GM21390 (cell line): Measurements from ENCODE around the gene CREB3L4.
"Not testable (repeated sequence)": the region's sequence is repeated elsewhere in the genome, so short reads cannot be mapped to it uniquely, and the experiment has no call there.

Experiments
- ATAC-seq: cut with Tn5 transposase; IDR thresholded peaks from one replicate; pipeline ENCODE4 v1.9.1; 2021; ENCODE audit not compliant: unreplicated experiment

CREB3L4 gene

DNA sequence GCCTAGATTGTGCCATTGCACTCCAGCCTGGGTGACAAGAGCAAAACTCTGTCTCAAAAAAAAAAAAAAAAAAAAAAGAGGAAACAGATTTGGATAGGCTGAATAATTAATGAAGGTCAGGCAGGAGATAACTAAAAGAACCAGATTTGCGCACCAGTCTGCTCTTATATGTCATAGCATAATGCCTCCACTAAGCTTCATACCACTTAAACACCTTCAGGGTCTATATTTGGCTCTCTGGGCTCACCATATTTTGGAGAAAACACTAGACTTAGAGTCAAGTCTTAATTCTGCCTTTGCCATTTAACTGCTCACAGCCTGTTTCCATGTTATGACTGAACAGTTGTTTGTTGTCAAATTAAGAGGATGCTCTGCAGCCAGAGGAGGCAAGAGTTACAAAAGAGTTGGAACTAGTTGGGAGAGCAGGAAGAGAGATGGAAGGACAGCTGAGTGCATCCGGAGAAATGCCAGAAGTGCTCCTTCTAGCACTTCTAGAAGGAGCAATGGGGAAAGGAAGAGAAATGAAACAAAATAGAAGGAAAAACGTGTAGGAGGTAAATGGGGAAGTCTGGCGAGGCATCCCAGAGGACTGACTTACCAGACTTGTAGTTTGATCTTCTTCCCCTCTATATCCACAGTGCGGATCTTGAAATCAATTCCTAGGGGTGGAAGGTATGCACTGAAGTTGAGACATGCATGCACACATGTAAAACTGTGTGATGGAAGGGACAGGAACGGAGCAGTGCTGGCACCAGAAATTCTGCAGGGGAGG, 16.6 kb downstream of the CREB3L4 start:
- no peak for ATAC-seq

DNA sequence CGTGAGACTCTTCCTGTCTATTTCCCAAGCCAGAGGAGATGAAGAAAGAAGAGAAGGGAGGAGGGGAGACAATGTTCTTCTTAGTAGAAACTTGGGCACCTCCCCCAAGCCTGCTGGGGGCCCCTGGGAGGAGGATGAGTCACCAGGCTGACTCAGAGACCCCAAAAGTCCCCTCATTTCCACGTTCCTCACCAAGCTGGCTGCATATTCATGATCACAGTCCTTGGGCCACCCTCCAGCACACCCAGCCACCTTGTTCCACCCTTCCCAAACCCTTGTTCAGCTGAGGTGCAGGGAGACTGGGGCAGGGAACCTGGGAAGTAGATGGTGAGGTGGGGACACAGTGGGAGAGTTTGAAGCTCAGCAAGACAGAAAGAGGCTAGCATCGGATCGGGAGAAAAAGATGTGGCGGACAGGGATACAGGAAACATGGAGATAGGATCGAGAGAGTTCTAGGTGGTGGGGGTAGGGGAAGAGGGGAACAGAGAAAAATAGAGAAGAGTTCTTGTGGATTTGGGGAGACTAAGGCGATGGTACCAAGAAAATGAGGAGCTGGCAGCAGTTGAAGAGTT, 17.7 kb downstream of the CREB3L4 start:
- no peak for ATAC-seq

DNA sequence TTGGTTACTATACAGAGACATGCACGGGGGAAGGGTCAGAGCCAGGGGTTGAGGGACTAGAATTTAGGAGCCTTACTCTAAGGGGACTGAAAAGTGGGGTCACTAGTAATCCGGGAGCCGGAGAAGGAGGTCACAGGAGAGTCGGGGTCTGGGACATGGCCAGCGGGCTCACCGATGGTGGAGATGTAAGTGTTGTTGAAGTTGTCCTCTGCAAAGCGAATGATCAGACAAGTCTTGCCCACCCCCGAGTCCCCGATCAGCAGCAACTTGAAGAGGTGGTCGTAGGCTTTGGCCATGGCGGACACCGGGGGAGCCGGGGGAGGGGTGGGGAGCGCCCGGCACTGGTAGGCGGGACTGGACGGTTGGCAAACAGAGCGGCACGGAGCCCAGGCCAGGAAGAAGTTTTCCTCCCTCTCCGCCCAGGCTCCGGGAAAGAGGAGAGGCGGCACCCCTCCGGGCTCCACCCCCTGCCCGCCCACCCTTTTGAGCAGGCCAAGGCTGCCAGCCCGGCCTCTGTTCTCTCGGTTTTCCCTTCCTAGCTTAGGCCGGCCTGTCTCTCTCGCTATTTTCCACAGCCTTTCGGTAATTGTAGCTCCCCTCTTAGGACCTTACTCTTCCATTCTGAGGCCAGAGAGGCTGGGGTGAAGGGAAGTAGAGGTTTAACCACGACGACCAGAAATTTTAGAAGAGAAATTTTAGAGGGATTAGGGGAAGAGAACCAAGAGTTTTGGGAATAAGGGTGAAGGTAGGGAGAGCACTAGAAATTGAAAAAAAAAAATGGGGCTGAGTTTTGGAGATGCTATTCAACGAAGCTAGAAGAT, 18.4 kb downstream of the CREB3L4 start, which contains the start of gene RAB13:
Gene RAB13 (minus strand): TSS at position 399 of the 821 bp plus-strand sequence. CDS start 103 bp downstream, at position 296.
- no peak for ATAC-seq

DNA sequence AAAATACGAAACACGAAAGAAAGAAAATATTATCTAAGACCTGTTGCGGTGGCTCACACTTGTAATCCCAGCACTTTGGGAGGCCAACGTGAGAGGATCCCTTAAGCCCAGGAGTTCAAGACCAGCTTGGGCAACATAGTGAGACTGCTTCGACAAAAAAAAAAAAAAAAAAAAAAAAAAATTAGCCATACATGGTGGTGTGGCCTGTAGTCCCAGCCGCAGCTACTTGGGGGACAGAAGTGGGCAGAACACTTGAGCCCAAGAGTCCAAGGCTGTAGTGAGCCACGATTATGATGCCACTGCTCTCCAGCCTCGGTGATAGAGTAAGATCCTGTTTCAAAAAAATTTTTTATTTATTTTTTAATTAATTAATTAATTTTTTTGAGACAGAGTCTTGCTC, 19.9 kb downstream of the CREB3L4 start:
- no peak for ATAC-seq

DNA sequence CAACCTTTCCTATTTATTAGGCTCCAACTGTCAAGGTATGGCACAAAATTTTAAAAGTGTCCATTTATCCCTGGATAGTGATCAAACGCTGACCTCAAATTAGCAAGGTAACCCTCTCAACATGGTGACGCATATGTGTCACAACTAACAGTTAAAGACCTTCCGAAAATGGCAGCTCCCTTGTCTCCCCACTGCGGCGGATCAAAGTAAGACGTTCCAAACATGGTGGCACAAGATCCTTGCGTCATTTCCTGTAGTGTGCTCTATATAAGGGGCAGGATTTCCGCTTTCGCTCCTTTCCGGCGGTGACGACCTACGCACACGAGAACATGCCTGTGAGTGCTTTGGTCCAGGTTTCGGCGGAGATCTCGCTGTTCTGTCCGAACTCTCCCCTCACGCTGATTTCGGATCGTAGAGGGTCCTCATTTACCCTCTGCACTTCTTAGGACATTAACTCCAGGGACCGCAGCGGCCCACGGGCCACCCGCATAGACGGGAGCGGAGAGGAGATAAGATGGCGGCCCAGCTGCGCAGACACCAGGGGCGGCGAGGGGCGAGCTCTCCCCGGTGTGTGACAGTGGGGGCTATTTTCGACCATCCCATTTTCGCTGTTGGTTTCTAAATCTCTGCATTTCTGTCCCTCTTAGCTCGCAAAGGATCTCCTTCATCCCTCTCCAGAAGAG, 22.9 kb downstream of the CREB3L4 start, which contains the start of gene RPS27:
Gene RPS27 (plus strand): TSS at position 295 of the 683 bp plus-strand sequence. CDS start 35 bp downstream, at position 330.
- peak; percentile 75 for ATAC-seq

DNA sequence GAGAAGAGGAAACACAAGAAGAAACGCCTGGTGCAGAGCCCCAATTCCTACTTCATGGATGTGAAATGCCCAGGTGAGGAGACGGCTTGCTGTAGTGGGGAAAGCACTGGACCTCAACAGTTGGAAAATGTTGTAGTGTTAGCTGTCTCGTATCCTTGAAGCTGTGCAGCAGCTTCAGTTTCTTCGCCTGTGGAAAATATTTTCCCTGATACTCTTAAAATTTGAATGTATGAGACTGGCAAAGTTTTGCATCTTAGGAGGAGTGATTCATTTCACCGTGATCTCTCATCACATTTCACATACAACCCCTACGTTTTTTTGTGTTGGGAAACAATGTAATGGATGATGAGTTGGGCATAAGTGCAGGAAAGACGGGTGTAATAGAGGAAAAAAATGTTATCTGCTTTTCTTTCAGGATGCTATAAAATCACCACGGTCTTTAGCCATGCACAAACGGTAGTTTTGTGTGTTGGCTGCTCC, 23.5 kb downstream of the CREB3L4 start:
- no peak for ATAC-seq

DNA sequence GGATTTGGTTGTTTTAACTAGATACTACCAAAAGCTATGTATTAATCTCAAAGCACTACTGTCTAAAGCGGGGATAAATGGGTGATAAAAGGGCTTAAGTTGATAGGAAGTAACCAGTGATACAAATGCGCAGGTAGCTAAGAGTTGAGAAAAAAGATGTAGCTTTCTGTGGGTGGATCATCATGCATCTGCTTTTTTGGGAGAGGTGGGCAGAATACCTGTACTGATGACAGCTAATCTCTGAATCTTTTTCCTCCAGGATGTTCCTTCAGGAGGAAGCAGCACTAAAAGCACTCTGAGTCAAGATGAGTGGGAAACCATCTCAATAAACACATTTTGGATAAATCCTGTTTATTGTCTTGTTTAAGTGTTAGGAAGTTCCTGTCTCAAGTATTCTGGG, 24.1 kb downstream of the CREB3L4 start:
- no peak for ATAC-seq

DNA sequence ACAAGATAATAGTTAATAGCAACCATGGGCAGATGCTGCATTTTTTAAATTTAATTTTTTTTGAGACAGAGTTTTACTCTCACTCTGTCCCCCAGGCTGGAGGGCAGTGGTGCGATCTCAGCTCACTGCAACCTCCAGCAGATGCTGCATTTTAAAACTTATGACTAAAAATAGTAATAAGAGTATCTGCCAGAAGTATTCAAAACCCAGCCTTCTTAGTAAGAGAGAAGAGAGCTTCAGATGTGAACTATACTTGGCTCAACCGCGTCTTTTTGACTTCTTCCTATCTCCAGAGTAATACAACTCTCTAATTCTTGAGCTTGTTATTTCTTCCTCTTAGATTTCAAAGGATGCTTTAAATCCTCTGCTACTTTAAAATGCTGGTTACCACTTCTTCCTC, 27.5 kb downstream of the CREB3L4 start:
- no peak for ATAC-seq

DNA sequence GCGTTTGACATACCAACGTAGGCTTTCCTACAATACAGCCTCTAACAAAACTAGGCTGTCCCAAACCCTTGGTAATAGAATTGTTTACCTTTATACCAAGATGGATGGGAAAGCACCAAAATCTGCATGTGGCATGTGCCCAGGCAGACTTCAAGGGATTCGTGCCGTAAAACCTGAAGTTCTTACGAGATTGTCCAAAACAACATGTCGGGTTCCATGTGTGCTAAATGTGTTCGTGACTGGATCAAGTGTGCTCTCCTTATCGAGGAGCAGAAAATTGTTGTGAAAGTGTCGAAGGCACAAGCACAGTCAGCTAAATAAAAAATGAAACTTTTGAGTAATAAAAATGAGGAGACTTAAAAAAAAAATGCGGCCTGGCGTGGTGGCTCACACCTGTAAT, 27.9 kb downstream of the CREB3L4 start:
- no peak for ATAC-seq

DNA sequence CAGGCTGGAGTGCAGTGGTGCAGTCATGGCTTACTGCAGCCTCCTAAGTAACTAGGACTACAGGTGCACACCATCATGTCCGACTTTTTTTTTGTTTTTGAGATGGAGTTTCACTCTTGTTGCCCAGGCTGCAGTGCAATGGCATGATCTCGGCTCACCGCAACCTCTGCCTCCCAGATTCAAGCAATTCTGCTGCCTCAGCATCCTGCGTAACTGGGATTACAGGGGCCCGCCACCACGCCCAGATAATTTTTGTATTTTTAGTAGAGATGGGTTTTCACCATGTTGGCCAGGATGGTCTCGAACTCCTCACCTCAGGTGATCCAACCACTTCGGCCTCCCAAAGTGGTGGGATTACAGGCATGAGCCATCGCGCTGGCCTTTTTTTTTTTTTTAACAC, 29.2 kb downstream of the CREB3L4 start:
- ATAC-seq: not testable (repeated sequence)

DNA sequence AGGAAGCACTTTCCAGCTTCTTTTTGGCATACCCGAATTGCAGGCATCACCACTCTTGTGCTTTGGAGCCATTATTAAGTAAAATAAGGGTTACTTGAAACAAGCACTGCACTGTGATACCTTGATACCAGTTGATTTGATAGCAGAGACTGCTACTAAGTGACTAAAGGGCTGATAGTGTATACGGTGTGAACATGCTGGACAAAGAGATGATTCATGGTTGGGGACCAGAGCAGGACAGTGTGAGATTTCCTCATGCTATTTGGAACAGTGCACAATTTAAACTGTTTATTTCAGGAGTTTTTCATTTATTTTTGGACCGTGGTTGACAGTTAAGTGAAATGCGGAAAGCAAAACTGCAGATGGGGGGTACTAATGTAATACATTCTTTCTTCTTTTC, 32.7 kb downstream of the CREB3L4 start:
- ATAC-seq: no peak

DNA sequence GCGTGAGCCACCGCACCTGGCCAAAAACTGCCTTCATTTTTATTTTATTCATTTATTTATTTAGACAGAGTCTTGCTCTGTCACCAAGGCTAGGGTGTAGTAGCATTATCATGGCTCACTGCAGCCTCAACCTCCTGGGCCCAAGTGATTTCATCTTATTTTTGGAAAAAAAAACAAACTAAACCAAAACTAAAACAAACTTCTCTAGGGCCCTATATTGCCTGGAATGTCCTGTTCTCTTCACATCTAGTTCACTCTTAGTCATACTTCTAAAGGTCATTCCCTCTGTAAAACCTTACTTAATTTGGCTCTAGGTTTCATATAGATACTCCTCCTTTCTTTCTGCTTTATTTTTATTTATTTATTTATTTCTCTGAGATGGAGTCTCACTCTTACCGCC, 38.4 kb downstream of the CREB3L4 start:
- ATAC-seq: no peak

DNA sequence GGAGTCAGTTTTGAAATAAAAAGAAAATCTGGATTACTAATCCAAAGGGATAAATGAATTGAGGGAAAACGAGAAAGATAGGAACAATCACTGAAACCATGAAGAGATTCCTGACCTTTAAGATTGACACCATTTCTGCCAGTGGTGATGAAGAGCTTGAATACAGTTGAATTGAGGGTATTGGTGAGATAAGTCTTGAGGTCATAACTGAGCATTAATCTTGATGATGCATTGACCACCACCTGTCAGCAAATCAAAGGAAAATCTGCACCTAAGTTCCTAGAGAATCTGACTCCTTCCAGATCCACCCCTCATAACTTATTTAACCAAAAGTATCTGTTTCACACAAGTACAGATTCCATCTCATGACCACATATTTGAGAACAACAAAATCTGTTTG, 44.4 kb downstream of the CREB3L4 start:
- no peak for ATAC-seq

DNA sequence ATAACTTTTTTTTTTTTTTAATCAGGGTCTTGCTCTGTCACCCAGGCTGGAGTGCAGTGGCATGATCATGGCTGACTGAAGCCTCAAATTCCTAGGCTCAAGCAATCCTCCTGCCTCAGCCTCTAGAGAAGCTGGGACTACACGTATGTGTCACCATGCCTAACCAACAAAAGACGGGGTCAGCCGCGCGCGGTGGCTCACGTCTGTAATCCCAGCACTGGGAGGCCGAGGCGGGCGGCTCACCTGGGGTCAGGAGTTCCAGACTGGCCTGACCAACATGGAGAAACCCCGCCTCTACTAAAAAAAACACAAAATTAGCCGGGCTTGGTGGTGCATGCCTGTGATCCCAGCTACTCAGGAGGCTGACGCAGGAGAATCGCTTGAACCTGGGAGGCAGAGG, 44.8 kb downstream of the CREB3L4 start:
- ATAC-seq: not testable (repeated sequence)

DNA sequence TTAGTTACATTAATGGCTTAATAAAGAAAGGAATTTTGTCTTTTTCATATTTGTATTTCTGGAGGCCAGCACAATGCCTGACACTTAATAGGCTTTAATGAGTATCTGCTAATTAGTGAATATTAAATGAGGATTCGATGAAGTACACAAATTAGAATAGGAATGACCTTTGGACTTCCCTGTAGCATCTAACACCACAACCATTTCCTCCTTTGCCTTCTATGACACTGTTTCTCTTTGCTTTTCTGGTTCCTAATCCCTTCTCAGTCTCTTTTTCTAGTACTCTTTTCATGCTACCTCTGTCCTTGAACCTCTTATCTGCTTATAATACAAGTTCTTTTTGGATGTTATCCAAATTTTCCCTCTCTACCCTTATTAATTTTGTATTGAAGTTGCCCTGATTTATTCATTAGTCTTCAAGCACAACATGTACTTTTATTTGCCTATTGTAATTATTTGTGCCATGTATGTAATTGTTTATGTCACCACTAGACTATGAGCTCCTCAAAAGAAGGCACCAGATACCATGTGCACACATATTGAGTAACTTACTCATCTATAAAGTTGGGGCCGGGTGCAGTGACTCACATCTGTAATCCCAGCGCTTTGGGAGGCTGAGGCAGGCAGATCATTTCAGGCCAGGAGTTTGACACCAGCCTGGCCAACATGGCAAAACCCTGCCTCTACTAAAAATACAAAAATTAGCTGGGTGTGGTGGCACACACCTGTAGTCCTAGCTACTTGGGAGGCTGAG, 46.6 kb downstream of the CREB3L4 start:
- ATAC-seq: no peak

DNA sequence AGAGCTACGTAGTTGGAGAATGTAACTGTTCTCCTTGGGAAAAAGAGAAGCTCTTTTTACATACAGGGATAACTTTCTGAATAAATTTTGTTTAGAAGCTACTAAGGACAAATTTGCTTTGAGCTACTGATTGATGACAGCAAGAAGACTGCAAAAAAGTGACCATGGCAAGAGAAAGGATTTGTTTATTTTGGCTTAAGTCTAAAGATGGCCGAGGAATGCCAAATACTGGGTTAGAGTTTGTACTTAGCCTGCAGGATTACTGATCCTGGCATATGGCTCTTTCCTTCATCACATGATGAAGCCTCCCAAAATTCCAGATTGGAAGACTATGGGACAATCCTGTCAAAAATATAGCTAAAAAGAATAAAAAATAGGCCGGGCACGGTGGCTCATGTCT, 51.6 kb downstream of the CREB3L4 start:
- no peak for ATAC-seq

DNA sequence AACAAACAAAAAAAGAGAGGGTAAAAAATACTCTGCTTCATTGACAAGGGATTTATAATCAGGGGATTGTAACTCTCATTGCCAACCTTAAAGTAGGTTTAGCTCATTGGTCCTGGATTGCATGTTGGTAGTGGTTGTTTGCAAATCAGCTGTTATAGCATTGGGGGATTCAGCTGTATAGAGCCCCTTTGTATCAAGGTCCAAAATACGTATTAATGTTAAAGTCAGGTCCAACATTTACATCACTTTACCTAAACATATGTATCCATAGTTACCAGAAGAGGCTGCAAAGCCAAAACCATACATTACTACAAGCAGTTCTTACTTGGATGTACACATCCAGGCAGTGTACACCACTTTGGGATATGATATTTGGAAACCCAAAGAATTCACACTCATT, 52.2 kb downstream of the CREB3L4 start:
- no peak for ATAC-seq
